AG09309 (cell line): Measurements from ENCODE around the gene SPOCD1.

ENCODE experiments used
- DNase-seq: peaks from one replicate; pipeline ENCODE4 v3.0.0-alpha.2; 2010; ENCODE audit warnings: low read depth
- H3K4me3 ChIP-seq: 2 replicates; pipeline ENCODE4 v1.5.1; 2011; ENCODE audit warnings: mild to moderate bottlenecking, low read depth, low read length, moderate library complexity; ENCODE audit not compliant: control insufficient read depth
- TF ChIP-seq, protein P1 (sequence below): IDR thresholded peaks from 2 replicates; pipeline ENCODE4 v1.5.1; 2011; ENCODE audit warnings: mild to moderate bottlenecking, low read depth, low read length, inconsistent platforms; ENCODE audit not compliant: insufficient read depth, control insufficient read depth; ENCODE audit errors: missing control alignments

Gene SPOCD1

DNA sequence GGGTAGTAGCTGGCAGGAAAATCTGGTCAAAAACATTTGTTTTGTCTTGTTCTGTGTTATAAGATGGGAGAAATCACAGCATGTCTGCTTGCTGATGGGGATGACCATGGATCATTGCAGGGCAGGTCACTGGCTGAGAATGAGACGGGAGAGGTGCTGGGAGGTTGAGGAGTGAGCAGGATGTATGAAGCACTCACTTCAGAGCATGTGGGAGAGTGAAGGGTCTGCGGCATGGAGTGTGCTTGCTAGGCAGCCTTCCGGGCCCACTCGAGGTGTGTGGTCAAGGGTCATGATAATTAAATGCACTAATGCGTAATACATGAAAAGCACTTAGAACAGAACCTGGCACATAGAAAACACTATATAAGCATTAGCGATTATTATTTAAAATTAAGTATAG lies 42.0 kb upstream of the SPOCD1 start:
- no peak overlapping the region for H3K4me3 ChIP-seq
- no peak for DNase-seq
- TF ChIP-seq, protein P1, sequence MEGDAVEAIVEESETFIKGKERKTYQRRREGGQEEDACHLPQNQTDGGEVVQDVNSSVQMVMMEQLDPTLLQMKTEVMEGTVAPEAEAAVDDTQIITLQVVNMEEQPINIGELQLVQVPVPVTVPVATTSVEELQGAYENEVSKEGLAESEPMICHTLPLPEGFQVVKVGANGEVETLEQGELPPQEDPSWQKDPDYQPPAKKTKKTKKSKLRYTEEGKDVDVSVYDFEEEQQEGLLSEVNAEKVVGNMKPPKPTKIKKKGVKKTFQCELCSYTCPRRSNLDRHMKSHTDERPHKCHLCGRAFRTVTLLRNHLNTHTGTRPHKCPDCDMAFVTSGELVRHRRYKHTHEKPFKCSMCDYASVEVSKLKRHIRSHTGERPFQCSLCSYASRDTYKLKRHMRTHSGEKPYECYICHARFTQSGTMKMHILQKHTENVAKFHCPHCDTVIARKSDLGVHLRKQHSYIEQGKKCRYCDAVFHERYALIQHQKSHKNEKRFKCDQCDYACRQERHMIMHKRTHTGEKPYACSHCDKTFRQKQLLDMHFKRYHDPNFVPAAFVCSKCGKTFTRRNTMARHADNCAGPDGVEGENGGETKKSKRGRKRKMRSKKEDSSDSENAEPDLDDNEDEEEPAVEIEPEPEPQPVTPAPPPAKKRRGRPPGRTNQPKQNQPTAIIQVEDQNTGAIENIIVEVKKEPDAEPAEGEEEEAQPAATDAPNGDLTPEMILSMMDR: no peak

DNA sequence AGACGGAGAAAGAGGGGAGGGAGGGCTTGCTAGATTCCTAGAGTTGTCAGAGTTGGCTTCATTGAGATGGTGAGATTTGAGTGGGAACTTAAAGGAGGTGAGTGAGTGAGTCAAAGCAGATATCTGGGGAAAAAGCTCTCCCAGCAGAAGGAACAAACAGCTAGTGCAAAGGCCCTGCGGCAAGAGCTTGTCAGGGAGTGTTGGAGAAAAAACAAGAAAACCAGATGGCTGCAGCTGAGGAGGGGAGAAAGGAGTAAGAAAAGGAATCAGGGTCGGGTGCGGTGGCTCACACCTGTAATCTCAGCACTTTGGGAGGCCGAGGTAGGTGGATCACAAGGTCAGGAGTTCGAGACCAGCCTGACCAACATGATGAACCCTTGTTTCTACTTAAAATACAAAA lies 40.3 kb upstream of the SPOCD1 start:
- TF ChIP-seq, protein P1: no peak
- H3K4me3 ChIP-seq: no peak overlapping the region

DNA sequence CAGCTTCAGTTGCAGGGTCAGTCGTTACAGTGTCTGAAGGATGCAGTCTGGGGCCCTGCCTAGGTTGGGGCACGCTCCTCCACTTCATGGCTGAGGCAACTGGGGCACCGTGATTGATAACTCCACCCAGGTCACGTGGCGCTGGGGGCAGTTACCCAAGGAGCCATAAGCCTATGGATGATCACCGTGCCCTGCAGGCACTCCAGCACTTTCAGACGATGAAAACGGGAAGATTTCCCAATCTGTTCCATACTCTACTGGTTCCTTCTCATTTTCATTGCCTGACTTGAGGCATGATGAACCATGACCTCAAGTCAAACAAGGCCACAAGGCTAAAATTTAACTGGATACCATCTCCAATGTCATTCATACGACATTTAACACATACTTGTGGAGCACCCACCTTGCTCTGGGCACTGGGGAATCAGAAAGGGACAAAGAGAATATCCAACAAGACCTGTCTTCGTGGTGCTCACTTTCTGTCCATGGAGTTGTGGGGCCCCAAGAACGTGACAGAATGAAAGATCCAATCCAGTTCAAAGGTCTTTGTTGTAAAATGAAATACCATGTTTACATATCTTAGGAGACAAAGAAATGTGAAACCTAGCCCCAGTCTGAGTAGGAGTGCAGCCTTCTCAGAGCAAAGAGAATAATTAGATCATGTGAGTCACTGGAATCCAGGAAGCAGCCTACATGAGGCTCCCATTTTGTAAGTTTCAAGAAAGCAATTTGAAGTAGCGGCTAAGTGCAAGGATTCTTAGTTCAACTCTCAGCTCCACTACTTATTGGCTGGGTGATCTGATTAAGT lies 39.4 kb upstream of the SPOCD1 start:
- DNase-seq: peak; percentile 10
- TF ChIP-seq, protein P1: no peak

More for the DNA sequence above, 40.3 kb upstream of the SPOCD1 start:
- no peak for DNase-seq

DNA sequence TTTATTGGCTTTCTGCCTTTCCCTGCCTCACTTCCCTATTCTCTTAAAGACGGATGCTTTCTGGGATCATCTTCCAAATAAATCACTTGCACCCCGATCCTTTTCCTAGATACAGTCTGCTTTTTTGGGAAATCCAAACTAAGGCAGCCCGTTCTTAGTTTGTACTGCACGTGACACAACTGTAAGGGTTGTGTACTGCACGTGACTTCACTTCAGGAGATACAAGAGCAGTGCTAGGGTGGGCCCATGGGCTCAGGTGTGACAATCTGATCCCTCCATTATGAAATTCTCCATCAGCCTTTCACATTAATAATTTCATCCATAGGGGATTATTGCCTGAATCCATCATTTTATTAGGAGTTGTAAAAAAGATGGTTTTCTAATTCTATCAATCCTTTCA lies 33.8 kb upstream of the SPOCD1 start:
- H3K4me3 ChIP-seq: no peak overlapping the region
- DNase-seq: no peak
- TF ChIP-seq, protein P1: no peak

More for the DNA sequence above, 39.4 kb upstream of the SPOCD1 start:
- H3K4me3 ChIP-seq: no peak overlapping the region

DNA sequence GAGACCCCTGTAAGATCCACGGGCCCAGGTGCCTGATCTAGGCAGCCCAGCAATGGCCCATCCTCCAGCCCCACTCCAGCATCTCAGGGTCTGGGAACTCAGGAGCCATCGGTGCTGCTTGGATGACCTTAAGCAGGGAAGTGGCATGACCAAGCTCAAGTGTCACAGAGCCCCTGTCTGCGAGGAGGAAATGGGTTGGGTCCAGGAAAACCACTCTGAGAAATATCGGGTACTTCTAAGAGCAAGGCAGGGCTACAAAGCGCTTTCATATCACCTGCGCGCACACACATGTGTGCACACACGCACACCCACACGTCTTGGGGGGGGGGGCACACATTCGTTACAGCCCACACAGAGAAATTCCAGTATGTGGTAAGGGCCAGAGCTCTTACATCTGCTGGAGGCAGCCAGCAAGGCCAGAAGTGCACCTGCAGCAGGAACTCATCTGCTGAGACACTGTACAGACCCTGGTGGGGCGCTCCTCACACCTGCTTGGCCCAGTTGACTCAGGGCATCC lies 32.6 kb upstream of the SPOCD1 start:
- TF ChIP-seq, protein P1: no peak
- no peak for DNase-seq

DNA sequence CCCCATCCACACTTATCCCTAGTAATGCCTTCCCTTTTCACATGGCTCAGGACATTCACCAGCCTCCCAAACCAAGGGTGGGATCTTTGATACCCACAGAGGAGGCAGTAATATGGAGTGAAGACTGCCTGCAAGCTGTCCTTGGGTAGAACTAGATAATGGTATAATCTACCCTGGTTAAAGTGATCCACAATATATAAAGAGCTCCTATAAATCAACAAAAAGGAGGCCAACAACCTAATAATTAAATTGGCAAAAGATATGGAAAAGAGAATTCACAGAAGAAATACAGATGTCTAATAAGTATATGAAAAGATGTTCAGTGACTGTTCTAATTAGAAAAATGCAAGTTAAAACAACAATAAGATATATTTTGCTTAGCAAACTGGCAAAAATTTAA lies 30.7 kb upstream of the SPOCD1 start:
- DNase-seq: no peak

More for the DNA sequence above, 32.6 kb upstream of the SPOCD1 start:
- no peak overlapping the region for H3K4me3 ChIP-seq

More for the DNA sequence above, 30.7 kb upstream of the SPOCD1 start:
- H3K4me3 ChIP-seq: no peak overlapping the region
- TF ChIP-seq, protein P1: no peak
